ENCODE data around the gene PCMT1. TPM values are rescaled to one million over a fixed set of nuclear protein-coding genes. Genes with fewer than 3 reads are reported as not detected.

The PCMT1 gene
- total and polyA plus RNA-seq, 2 of the 8 experiments (the other 6 are each of a cell fraction or from before 2014, with no cell fraction given) = 84.3 to 91.3 TPM

DNA sequence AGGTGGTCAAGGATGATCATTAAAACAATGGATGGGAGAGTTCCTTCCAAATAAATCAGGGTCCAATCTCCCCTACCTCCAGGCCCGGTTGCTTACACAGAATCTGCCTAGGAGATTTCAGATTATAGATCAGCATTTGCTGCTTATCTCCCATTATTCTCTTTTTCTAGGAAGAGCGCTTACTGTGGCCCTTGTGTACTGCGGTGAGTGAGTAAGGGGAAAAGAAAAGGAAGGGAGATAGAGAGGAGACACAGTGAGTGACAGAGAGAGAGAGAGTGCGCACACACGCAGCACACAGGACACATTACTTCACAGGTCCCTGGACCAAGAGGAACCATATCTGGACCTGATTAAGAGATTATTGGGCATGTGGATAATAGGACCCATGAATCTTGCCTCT lies 37.8 kb upstream of the PCMT1 start:
- WGBS, 2 experiments (ENCODE audit: extremely low coverage in 1 of 2, insufficient coverage in 1 of 2, insufficient read length in 1 of 2, insufficient replicate concordance in 2 of 2, low coverage in 1 of 2, low lambda C conversion rate in 2 of 2, missing lambda C conversion rate in 1 of 2) = 92% methylated on average over 5 of the region's 5 CpGs; no CpG with 5 or more reads in 1 of the 2 experiments
- DNase-seq (ENCODE audit: low read depth in 1 of 2, low spot score in 2 of 2) = no peak

More for the DNA sequence above, 37.8 kb upstream of the PCMT1 start:
- ChIA-PET POLR2A (ENCODE audit: partially characterized antibody) (interaction anchor here (1.8 kb wide), 1 partner anchor 10 kb away, joined by 11 read pairs; no protein-coding TSS in a partner anchor), CTCF (ENCODE audit: partially characterized antibody) (interaction anchor here (0.9 to 2.3 kb wide), 3 partner anchors 9 to 595 kb away, joined by 3 to 7 read pairs (median 3); no protein-coding TSS in a partner anchor)
- Histone ChIP-seq H3K4me2 (ENCODE audit: insufficient read depth in 1 of 2, low read depth in 2 of 2, low read length in 2 of 2) (no peak overlapping the region), H2AFZ (ENCODE audit: low read length) (no peak overlapping the region), H3K56ac (replicated peaks; ENCODE audit: insufficient read length, low read depth, low read length) (no peak overlapping the region), H3K9me3 (ENCODE audit: insufficient read depth in 2 of 2, low read depth in 1 of 2, low read length in 1 of 2) (no peaks in the 10 kb centered on the region), H2BK120ac (replicated peaks; ENCODE audit: low read depth, low read length) (no peak overlapping the region), H3K27ac (ENCODE audit: low read depth, low read length) (no peak overlapping the region), H4K91ac (replicated peaks; ENCODE audit: insufficient read length, low read length) (no peak overlapping the region), H3K79me2 (ENCODE audit: control insufficient read depth in 1 of 2, insufficient read depth in 2 of 2, low read length in 2 of 2) (peaks cover 3 to 93% of the 10 kb centered on the region in 2 experiments), H3K4me1 (replicated peaks in 1 of 4; ENCODE audit: control insufficient read depth in 3 of 4, insufficient read depth in 4 of 4, low read length in 3 of 4) (peaks cover 0 to 16% (median 9%) of the 10 kb centered on the region in 4 experiments; a peak in 4 of 7 replicates), H2BK12ac (ENCODE audit: low read depth, low read length) (no peak overlapping the region), H4K5ac (ENCODE audit: insufficient read length, low read depth, low read length) (no peak overlapping the region), H2BK5ac (ENCODE audit: low read depth, low read length) (no peak overlapping the region), H3K23ac (ENCODE audit: insufficient read length) (no peak overlapping the region), H3K14ac (ENCODE audit: insufficient read length) (no peak overlapping the region), H3K36me3 (ENCODE audit: control insufficient read depth in 2 of 4, insufficient read depth in 4 of 4, low read length in 3 of 4) (no peaks in the 10 kb centered on the region), H3K27me3 (replicated peaks in 1 of 4; ENCODE audit: control insufficient read depth in 3 of 4, extremely low read depth in 1 of 4, insufficient read depth in 3 of 4, low read length in 3 of 4) (no peaks in the 10 kb centered on the region), H4K20me1 (replicated peaks in 1 of 2; ENCODE audit: control insufficient read depth in 1 of 2, insufficient read depth in 2 of 2, low read length in 2 of 2) (peaks cover 2 to 13% of the 10 kb centered on the region in 2 experiments), H2AK5ac (ENCODE audit: low read depth, low read length) (no peak overlapping the region; the same call in 1 of the 2 replicates), H2BK20ac (ENCODE audit: low read length) (no peak overlapping the region), H3K4me3 (ENCODE audit: extremely low read depth in 1 of 4, insufficient read depth in 2 of 4, low read depth in 3 of 4, low read length in 4 of 4) (no peak overlapping the region), H3K18ac (ENCODE audit: extremely low read depth, low read length) (no peak overlapping the region), H4K8ac (ENCODE audit: extremely low read depth, insufficient read depth, low read length) (no peak overlapping the region), H3K23me2 (ENCODE audit: low read depth, low read length) (no peaks in the 10 kb centered on the region), H2BK15ac (ENCODE audit: low read length) (no peak overlapping the region), H3K79me1 (ENCODE audit: low read depth, low read length) (peaks cover 2% of the 10 kb centered on the region; the same call in 1 of the 2 replicates), H3K9ac (replicated peaks in 1 of 4; ENCODE audit: extremely low read depth in 1 of 4, low read depth in 3 of 4, low read length in 3 of 4) (no peak overlapping the region), H3K4ac (replicated peaks; ENCODE audit: insufficient read length, low read depth, low read length) (no peak overlapping the region)
- FAIRE-seq = no peak
- TF ChIP-seq TCF12 (IDR thresholded peaks at IDR 0.05; ENCODE audit: low read depth, low read length) = no peak
- no peak for TF ChIP-seq RFX5 (IDR thresholded peaks at IDR 0.05; ENCODE audit: borderline replicate concordance, low read depth, low read length)
- no peak for TF ChIP-seq SIX5 (IDR thresholded peaks at IDR 0.05; ENCODE audit: low read depth, low read length)
- TF ChIP-seq YY1 (IDR thresholded peaks at IDR 0.05; ENCODE audit: low read depth, low read length) = no peak
- TF ChIP-seq POU5F1 (IDR thresholded peaks at IDR 0.05; ENCODE audit: low read depth, low read length) = no peak
- TF ChIP-seq EGR1 (IDR thresholded peaks at IDR 0.05; ENCODE audit: borderline replicate concordance, low read depth, low read length) = no peak
- no peak for TF ChIP-seq BRCA1 (IDR thresholded peaks at IDR 0.05; ENCODE audit: low read depth, low read length)

All from H1 (cell line).